Central memory CD8-positive, alpha-beta T cell (primary cell): ENCODE results near the gene SLC15A4.

Source experiments
- ATAC-seq: fragments of 150-1000 bp; cut with Tn5 transposase; replicated peaks from 2 replicates; pipeline ENCODE4 v1.10.0; 2022; ENCODE audit warnings: mild to moderate bottlenecking, moderate FRiP score, moderate number of reproducible peaks; ENCODE audit not compliant: poor library complexity, severe bottlenecking; ENCODE audit errors: extremely low read depth
- DNase-seq, 2 donors: peaks; one replicate each; pipeline ENCODE4 v3.0.0; 2021; ENCODE audit warnings: low spot score in 2 of 2
- H3K27ac Mint-ChIP-seq: one replicate; pipeline ENCODE4 v1.8.0; 2022; ENCODE audit warnings: low read depth, mild to moderate bottlenecking, moderate library complexity, mixed read lengths
- H3K27me3 Mint-ChIP-seq: one replicate; pipeline ENCODE4 v1.8.0; 2022; ENCODE audit warnings: mixed read lengths
- H3K36me3 Mint-ChIP-seq: one replicate; pipeline ENCODE4 v1.8.0; 2022; ENCODE audit warnings: mild to moderate bottlenecking, moderate library complexity, mixed read lengths; ENCODE audit not compliant: insufficient read depth
- H3K4me1 Mint-ChIP-seq: one replicate; pipeline ENCODE4 v1.8.0; 2022; ENCODE audit warnings: mixed read lengths
- H3K4me3 Mint-ChIP-seq: one replicate; pipeline ENCODE4 v1.8.0; 2022; ENCODE audit warnings: mild to moderate bottlenecking, moderate library complexity, mixed read lengths
- H3K9me3 Mint-ChIP-seq: one replicate; pipeline ENCODE4 v1.8.0; 2022; ENCODE audit warnings: mixed read lengths

SLC15A4 gene

GRCh38 chr12:128817111-128818015 is 6.4 kb downstream of the SLC15A4 start:
- Mint-ChIP-seq H3K27me3 (no peaks in the 10 kb centered on the region), H3K36me3 (peaks cover 15% of the 10 kb centered on the region), H3K4me3 (peak overlapping the region; percentile 63), H3K27ac (peak overlapping the region; percentile 75), H3K9me3 (no peaks in the 10 kb centered on the region), H3K4me1 (peaks cover 76% of the 10 kb centered on the region)
- DNase-seq (no peak), ATAC-seq (peak; percentile 37)

- ATAC-seq (no peak), DNase-seq (no peak)
- Mint-ChIP-seq H3K36me3 (peaks cover 14% of the 10 kb centered on the region), H3K27ac (no peak overlapping the region), H3K4me3 (no peak overlapping the region), H3K4me1 (peaks cover 74% of the 10 kb centered on the region), H3K9me3 (no peaks in the 10 kb centered on the region), H3K27me3 (no peaks in the 10 kb centered on the region)
Measured at GRCh38 chr12:128816643-128816920, 7.2 kb downstream of the SLC15A4 start.

GRCh38 chr12:128815779-128816642 is 7.7 kb downstream of the SLC15A4 start:
- no peak overlapping the region for H3K4me3 Mint-ChIP-seq
- ATAC-seq (no peak), DNase-seq (no peak)
- H3K27ac Mint-ChIP-seq, result no peak overlapping the region
- peaks cover 14% of the 10 kb centered on the region for H3K36me3 Mint-ChIP-seq
- H3K4me1 Mint-ChIP-seq, result peaks cover 74% of the 10 kb centered on the region
- no peaks in the 10 kb centered on the region for H3K9me3 Mint-ChIP-seq
- H3K27me3 Mint-ChIP-seq, result no peaks in the 10 kb centered on the region

- Mint-ChIP-seq H3K36me3 (peaks cover 18% of the 10 kb centered on the region), H3K4me1 (peaks cover 79% of the 10 kb centered on the region), H3K27me3 (no peaks in the 10 kb centered on the region), H3K9me3 (no peaks in the 10 kb centered on the region), H3K4me3 (peak overlapping the region; percentile 13), H3K27ac (peak overlapping the region; percentile 73)
- ATAC-seq (no peak), DNase-seq (no peak)
Measured at GRCh38 chr12:128814411-128815261, 9.1 kb downstream of the SLC15A4 start.

GRCh38 chr12:128813883-128814282 is 9.9 kb downstream of the SLC15A4 start:
- no peak overlapping the region for H3K4me3 Mint-ChIP-seq

GRCh38 chr12:128813392-128813791 is 10.4 kb downstream of the SLC15A4 start:
- Mint-ChIP-seq H3K36me3 (peaks cover 24% of the 10 kb centered on the region), H3K27me3 (no peaks in the 10 kb centered on the region), H3K4me3 (no peak overlapping the region), H3K4me1 (peaks cover 70% of the 10 kb centered on the region), H3K27ac (peak overlapping the region; percentile 73), H3K9me3 (no peaks in the 10 kb centered on the region)
- no peak for ATAC-seq
- DNase-seq, result no peak

More at GRCh38 chr12:128813883-128814282, 9.9 kb downstream of the SLC15A4 start:
- ATAC-seq (no peak), DNase-seq (no peak)
- Mint-ChIP-seq H3K4me1 (peaks cover 75% of the 10 kb centered on the region), H3K36me3 (peaks cover 21% of the 10 kb centered on the region), H3K9me3 (no peaks in the 10 kb centered on the region), H3K27me3 (no peaks in the 10 kb centered on the region), H3K27ac (peak overlapping the region; percentile 73)

GRCh38 chr12:128811806-128812205 is 12.0 kb downstream of the SLC15A4 start:
- Mint-ChIP-seq H3K9me3 (no peaks in the 10 kb centered on the region), H3K4me1 (peaks cover 54% of the 10 kb centered on the region), H3K27me3 (no peaks in the 10 kb centered on the region), H3K27ac (peak overlapping the region; percentile 98), H3K4me3 (peak overlapping the region; percentile 83), H3K36me3 (peaks cover 29% of the 10 kb centered on the region)
- DNase-seq, result peak in 1 of 2 donors; percentile 36
- peak; percentile 61 for ATAC-seq

GRCh38 chr12:128810182-128811127 is 13.3 kb downstream of the SLC15A4 start:
- peak overlapping the region; percentile 98 for H3K27ac Mint-ChIP-seq
- peak; percentile 82 for ATAC-seq
- H3K9me3 Mint-ChIP-seq, result no peaks in the 10 kb centered on the region
- no peaks in the 10 kb centered on the region for H3K27me3 Mint-ChIP-seq
- peak overlapping the region; percentile 83 for H3K4me3 Mint-ChIP-seq
- DNase-seq, result peak in 1 of 2 donors; percentile 63
- H3K4me1 Mint-ChIP-seq, result peaks cover 48% of the 10 kb centered on the region
- H3K36me3 Mint-ChIP-seq, result peaks cover 35% of the 10 kb centered on the region

GRCh38 chr12:128808651-128809050 is 15.1 kb downstream of the SLC15A4 start:
- Mint-ChIP-seq H3K4me3 (no peak overlapping the region), H3K27ac (no peak overlapping the region), H3K4me1 (peaks cover 35% of the 10 kb centered on the region), H3K36me3 (peaks cover 36% of the 10 kb centered on the region), H3K27me3 (no peaks in the 10 kb centered on the region), H3K9me3 (no peaks in the 10 kb centered on the region)
- ATAC-seq (no peak), DNase-seq (no peak)

GRCh38 chr12:128807161-128807724 is 16.5 kb downstream of the SLC15A4 start:
- Mint-ChIP-seq H3K4me1 (peaks cover 37% of the 10 kb centered on the region), H3K27me3 (no peaks in the 10 kb centered on the region), H3K4me3 (no peak overlapping the region), H3K36me3 (peaks cover 46% of the 10 kb centered on the region), H3K27ac (peak overlapping the region; percentile 49), H3K9me3 (no peaks in the 10 kb centered on the region)
- DNase-seq (no peak), ATAC-seq (no peak)

- H3K4me3 Mint-ChIP-seq, result no peak overlapping the region
- H3K4me1 Mint-ChIP-seq, result peaks cover 32% of the 10 kb centered on the region
- DNase-seq (no peak), ATAC-seq (no peak)
- peaks cover 43% of the 10 kb centered on the region for H3K36me3 Mint-ChIP-seq
- H3K9me3 Mint-ChIP-seq, result no peaks in the 10 kb centered on the region
- no peak overlapping the region for H3K27ac Mint-ChIP-seq
- no peaks in the 10 kb centered on the region for H3K27me3 Mint-ChIP-seq
Measured at GRCh38 chr12:128806573-128806972, 17.2 kb downstream of the SLC15A4 start.
